NCI-H2171 (cell line): ENCODE data around the gene PLS3.

Source experiments
- DNase-seq: peaks from one replicate; lab custom pipeline; 2025; lab: John Stamatoyannopoulos, UW

PLS3 gene

DNA sequence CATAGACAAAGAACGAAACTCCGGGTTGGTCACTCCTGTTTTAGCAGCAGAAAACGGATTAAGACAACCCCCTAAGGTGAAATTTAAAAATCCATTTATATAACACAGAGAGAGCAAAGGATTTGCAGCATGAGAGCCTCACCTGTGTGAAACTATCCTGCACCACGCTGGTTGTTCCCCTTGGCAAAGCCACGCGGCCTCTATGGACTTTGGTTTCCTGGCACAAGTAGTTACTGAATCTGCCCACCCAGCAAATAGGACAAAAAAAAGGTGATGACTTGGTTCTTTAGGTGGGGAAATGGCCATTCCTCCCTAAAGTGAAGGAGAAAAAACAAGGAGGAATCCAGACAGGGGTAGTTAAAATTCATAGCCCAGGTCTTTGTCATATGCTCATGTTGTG lies 133.1 kb downstream of the PLS3 start:
- no peak for DNase-seq

DNA sequence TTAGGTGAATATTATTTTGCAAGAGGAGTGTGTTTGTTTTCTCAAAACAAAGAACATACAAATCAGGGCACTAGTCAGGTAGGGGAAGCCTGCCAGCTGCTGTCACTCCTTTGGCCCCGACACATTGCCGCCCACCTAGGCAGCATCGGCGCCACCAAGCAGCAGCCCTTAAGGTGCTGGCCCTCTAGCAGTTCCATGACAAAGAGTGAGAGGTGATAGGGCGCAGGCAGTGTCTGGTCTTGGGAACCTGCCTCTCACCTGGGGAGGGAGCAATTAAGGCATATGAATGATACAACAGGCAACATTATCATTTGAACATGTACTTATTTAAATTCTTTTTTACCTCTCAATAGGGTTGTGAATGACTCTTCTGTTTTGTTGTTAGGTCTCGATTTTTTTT lies 135.1 kb downstream of the PLS3 start:
- no peak for DNase-seq

DNA sequence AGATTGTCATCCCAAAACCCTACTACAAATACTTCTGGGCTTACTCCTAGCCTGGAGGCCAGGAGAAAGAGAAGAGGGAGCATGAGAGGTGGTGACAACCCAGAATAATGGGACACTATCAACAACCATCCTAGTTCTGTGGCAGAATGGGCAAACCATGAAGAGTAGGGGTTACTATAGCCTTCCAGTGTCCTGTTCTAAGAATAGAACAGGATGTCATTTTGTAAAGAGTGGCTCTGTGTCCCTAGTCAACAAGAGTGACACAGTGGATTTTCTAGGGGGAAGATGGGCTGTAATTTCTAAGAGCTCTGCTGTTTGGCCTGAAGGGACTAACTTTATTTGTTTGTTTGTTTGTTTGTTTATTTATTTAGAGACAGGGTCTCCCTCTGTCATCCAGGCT lies 136.0 kb downstream of the PLS3 start:
- no peak for DNase-seq

DNA sequence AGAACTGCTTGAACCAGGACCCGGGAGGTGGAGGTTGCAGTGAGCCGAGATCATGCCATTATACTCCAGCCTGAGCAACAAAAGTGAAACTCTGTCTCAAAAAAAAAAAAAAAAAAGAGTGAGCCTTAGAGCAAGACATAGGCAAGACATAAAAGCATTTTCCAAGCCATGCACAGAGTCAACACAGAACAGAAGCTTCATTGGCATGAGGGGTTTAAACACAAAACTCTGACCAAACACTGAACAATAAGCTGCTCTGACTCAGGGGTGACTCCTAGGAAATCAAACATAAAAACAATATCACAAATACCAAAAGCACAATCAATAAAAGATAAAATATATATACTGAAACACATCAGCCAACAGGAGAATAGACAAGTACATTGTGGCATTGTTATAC lies 136.8 kb downstream of the PLS3 start:
- DNase-seq = no peak
